SW 1271 (cell line): ENCODE measurements around the gene SULT4A1.
A peak's percentile ranks its signal among the peaks of the same experiment; 100 is the strongest.

Source experiments
- DNase-seq, 2 experiments: peaks; one replicate each; lab custom pipeline; 2025; lab: John Stamatoyannopoulos, UW

Gene SULT4A1

GRCh38 chr22:43828725-43828997 lies 33.7 kb downstream of the SULT4A1 start:
- DNase-seq, result no peak

- DNase-seq, result peak in 1 of 2 experiments; percentile 8
Observed at GRCh38 chr22:43827926-43828724, 34.2 kb downstream of the SULT4A1 start.

GRCh38 chr22:43827003-43827735 lies 35.1 kb downstream of the SULT4A1 start:
- DNase-seq, result no peak

GRCh38 chr22:43826142-43827002 lies 35.9 kb downstream of the SULT4A1 start:
- DNase-seq, result no peak

- DNase-seq, result no peak
Observed at GRCh38 chr22:43825651-43826050, 36.7 kb downstream of the SULT4A1 start.

GRCh38 chr22:43824724-43825420 lies 37.4 kb downstream of the SULT4A1 start:
- no peak for DNase-seq

- DNase-seq, result no peak
Observed at GRCh38 chr22:43823911-43824665, 38.2 kb downstream of the SULT4A1 start.

- DNase-seq, result no peak
Observed at GRCh38 chr22:43823353-43823908, 38.9 kb downstream of the SULT4A1 start.

GRCh38 chr22:43821606-43822425 lies 40.5 kb downstream of the SULT4A1 start:
- no peak for DNase-seq

- no peak for DNase-seq
Observed at GRCh38 chr22:43820651-43821305, 41.5 kb downstream of the SULT4A1 start.

- DNase-seq, result no peak
Observed at GRCh38 chr22:43819931-43820640, 42.2 kb downstream of the SULT4A1 start.

GRCh38 chr22:43819421-43819921 lies 42.8 kb downstream of the SULT4A1 start:
- DNase-seq, result no peak

- no peak for DNase-seq
Observed at GRCh38 chr22:43818981-43819380, 43.3 kb downstream of the SULT4A1 start.

GRCh38 chr22:43817402-43817801 lies 44.9 kb downstream of the SULT4A1 start:
- no peak for DNase-seq

GRCh38 chr22:43814264-43814663 lies 48.0 kb downstream of the SULT4A1 start:
- DNase-seq, result no peak

- DNase-seq, result no peak
Observed at GRCh38 chr22:43812890-43813289, 49.4 kb downstream of the SULT4A1 start.

- DNase-seq, result peak; percentile 77 to 90
Observed at GRCh38 chr22:43812149-43812842, 50.0 kb downstream of the SULT4A1 start, which contains the start of gene EFCAB6. Gene EFCAB6, minus strand, starts transcription at chr22:43812305. Its CDS starts 29,987 bp downstream, at chr22:43782318.

- no peak for DNase-seq
Observed at GRCh38 chr22:43811777-43812148, 50.5 kb downstream of the SULT4A1 start.
